Activated CD4-positive, alpha-beta T cell treated with anti-CD3 and anti-CD28 coated beads, Interleukin-10, Interleukin-2, amounts not matched to agents 100 ng/mL and 50 ng/mL, durations not matched to agents 16 hours and 8 hours (primary cell): ENCODE results near the gene PCK2.
"Not testable (repeated sequence)": the region's sequence is repeated elsewhere in the genome, so short reads cannot be mapped to it uniquely, and the experiment has no call there.

ENCODE experiments used
- DNase-seq: peaks from one replicate; pipeline ENCODE4 v3.0.0-alpha.2; 2020

Gene PCK2

GRCh38 chr14:24098229-24098926 lies 4.3 kb downstream of the PCK2 start:
- DNase-seq, result no peak

GRCh38 chr14:24098927-24099813 lies 5.1 kb downstream of the PCK2 start:
- no peak for DNase-seq

- no peak for DNase-seq
Observed at GRCh38 chr14:24100197-24100981, 6.3 kb downstream of the PCK2 start.

- no peak for DNase-seq
Observed at GRCh38 chr14:24100982-24101494, 6.9 kb downstream of the PCK2 start.

GRCh38 chr14:24102357-24103048 lies 8.4 kb downstream of the PCK2 start:
- no peak for DNase-seq

GRCh38 chr14:24103451-24103850 lies 9.3 kb downstream of the PCK2 start:
- no peak for DNase-seq

GRCh38 chr14:24105609-24106239 lies 11.6 kb downstream of the PCK2 start:
- DNase-seq, result not testable (repeated sequence)

GRCh38 chr14:24106672-24107271 lies 12.7 kb downstream of the PCK2 start:
- DNase-seq, result no peak

- DNase-seq, result no peak
Observed at GRCh38 chr14:24108336-24108874, 14.3 kb downstream of the PCK2 start.

- DNase-seq, result no peak
Observed at GRCh38 chr14:24110060-24110459, 15.9 kb downstream of the PCK2 start.

- no peak for DNase-seq
Observed at GRCh38 chr14:24110523-24110922, 16.4 kb downstream of the PCK2 start.

- DNase-seq, result no peak
Observed at GRCh38 chr14:24113379-24113800, 19.3 kb downstream of the PCK2 start.

GRCh38 chr14:24113801-24114531 lies 19.9 kb downstream of the PCK2 start:
- DNase-seq, result peak; percentile 87

- peak; percentile 100 for DNase-seq
Observed at GRCh38 chr14:24114532-24115421, 20.7 kb downstream of the PCK2 start, which contains the start of the genes DCAF11 and NRL. TSS of gene DCAF11 (plus strand) at chr14:24114777. CDS start at chr14:24115595, 818 bp downstream. TSS of gene NRL (minus strand) at chr14:24114949. CDS start at chr14:24082848, 32,101 bp downstream.

- no peak for DNase-seq
Observed at GRCh38 chr14:24115422-24116127, 21.5 kb downstream of the PCK2 start.

GRCh38 chr14:24116128-24116814 lies 22.2 kb downstream of the PCK2 start:
- DNase-seq, result no peak

- no peak for DNase-seq
Observed at GRCh38 chr14:24117179-24117578, 23.1 kb downstream of the PCK2 start.

GRCh38 chr14:24119691-24120090 lies 25.6 kb downstream of the PCK2 start:
- DNase-seq, result no peak
